Stomach (tissue), 9 donors: ENCODE results near the gene ZDHHC20. TPM values are rescaled to one million over a fixed set of nuclear protein-coding genes. Genes with fewer than 3 reads are reported as not detected.

Experiments
- DNase-seq, 2 donors: peaks; one replicate each; pipeline versions ENCODE4 v3.0.0 to v3.0.0-alpha.2; 2013 to 2019
- H3K27ac ChIP-seq, 5 donors: fragments of 200-600 bp in 4 of 5; sonication (generic) in 4 of 5; one replicate each; pipeline ENCODE4 v1.5.1; 2013 to 2019; ENCODE audit warnings: mild to moderate bottlenecking in 1 of 5, moderate library complexity in 1 of 5
- H3K27me3 ChIP-seq, 3 donors: fragments of 200-600 bp; sonication (generic); one replicate each; pipeline ENCODE4 v1.5.1; 2017 to 2019; ENCODE audit warnings: mixed run types in 1 of 3
- H3K36me3 ChIP-seq, 4 donors: fragments of 200-600 bp; sonication (generic); 1 replicate in 3 of 4; 2 replicates in 1 of 4; pipeline ENCODE4 v1.5.1; 2016 to 2019
- H3K4me1 ChIP-seq, 4 donors: fragments of 200-600 bp; sonication (generic); one replicate each; pipeline ENCODE4 v1.5.1; 2016 to 2019
- H3K4me3 ChIP-seq, 4 donors: fragments of 200-600 bp; sonication (generic) in 3 of 4; one replicate each; pipeline ENCODE4 v1.5.1; 2016 to 2019; ENCODE audit warnings: mild to moderate bottlenecking in 1 of 4
- H3K9me3 ChIP-seq, 4 donors: fragments of 200-600 bp; sonication (generic); one replicate each; pipeline ENCODE4 v1.5.1; 2016 to 2019
- CTCF ChIP-seq, 7 experiments: fragments of 450-650 bp in 4 of 7; fragments of 200-600 bp in 3 of 7; sonication (generic) in 3 of 7; IDR thresholded peaks; one replicate each; pipeline ENCODE4 v1.5.1; 2016 to 2019; ENCODE audit warnings: antibody characterized with exemption in 7 of 7, control low read depth in 2 of 7, mild to moderate bottlenecking in 1 of 7
- EP300 ChIP-seq: sonication (generic); formaldehyde crosslinking; IDR thresholded peaks from one replicate; pipeline ENCODE4 v1.6.1; 2017; ENCODE audit warnings: antibody characterized with exemption
- POLR2A ChIP-seq, 4 donors: fragments of 450-650 bp; IDR thresholded peaks; one replicate each; pipeline ENCODE4 v1.6.1; 2016; ENCODE audit warnings: antibody characterized with exemption in 4 of 4, control low read depth in 2 of 4, mild to moderate bottlenecking in 1 of 4, moderate library complexity in 1 of 4
- POLR2AphosphoS5 ChIP-seq, 3 donors: sonication (generic); formaldehyde crosslinking; IDR thresholded peaks; one replicate each; pipeline ENCODE4 v1.6.1; 2016; ENCODE audit warnings: antibody characterized with exemption in 3 of 3
- WGBS, 5 donors: extraction: QIAGEN DNeasy Blood & Tissue Kit in 3 of 5; methylation state at CpG; one replicate each; pipeline versions ENCODE4 v1.1.5 to v1.1.7; 2013 to 2018; 5-methylcytosine and 5-hydroxymethylcytosine counted together
- intact Hi-C: fragments of 100-400 bp; cut with DNase I; formaldehyde crosslinking; loops from one replicate; pipeline ENCODE4 v1.15.1; 2023; ENCODE audit warnings: low total_unique reads
- polyA plus RNA-seq, 3 donors: library from polyadenylated mRNA; stranded (reverse); fragments of 200-250 nt; gene quantifications; one replicate each; pipeline ENCODE4 v1.2.3, GENCODE V29; 2013
- small RNA-seq, 4 donors: library from RNA; depleted of rRNA; stranded (forward); fragments of <200 nt; gene quantifications; one replicate each; pipeline ENCODE3, GENCODE V24; 2016
- total RNA-seq, 5 donors: library from RNA; depleted of rRNA; stranded (reverse); fragments of >200 nt; gene quantifications; one replicate each; pipeline versions ENCODE4 v1.1.0 to v1.2.3, GENCODE V29; 2014 to 2016
- donor health status: healthy with polysubstance abuse.
- donor health status: Bipolar disorder and iron deficiency.
- donor health status: healthy.

Gene ZDHHC20
- total and polyA plus RNA-seq, 8 donors: 13.9 to 329 (median 37.7) TPM

- 45 to 82% (median 67%) methylated on average over 3 of the region's 3 CpGs for WGBS, 5 donors
- H3K27ac ChIP-seq: no peak overlapping the region
- no peak overlapping the region for H3K4me3 ChIP-seq
- H3K9me3 ChIP-seq: no peaks in the 10 kb centered on the region
- intact Hi-C loops: no loop called here
- no peaks in the 10 kb centered on the region for H3K27me3 ChIP-seq
- no peaks in the 10 kb centered on the region for H3K36me3 ChIP-seq
- DNase-seq: no peak
- no peak for TF ChIP-seq POLR2AphosphoS5 (IDR thresholded peaks at IDR 0.05)
- TF ChIP-seq CTCF (IDR thresholded peaks at IDR 0.05): no peak
- TF ChIP-seq POLR2A (IDR thresholded peaks at IDR 0.05): no peak
- no peak for TF ChIP-seq EP300
- H3K4me1 ChIP-seq: peaks cover 0 to 14% (median 6%) of the 10 kb centered on the region in 4 donors
Measured at GRCh38 chr13:21324803-21325202, 134.3 kb downstream of the ZDHHC20 start.

DNA sequence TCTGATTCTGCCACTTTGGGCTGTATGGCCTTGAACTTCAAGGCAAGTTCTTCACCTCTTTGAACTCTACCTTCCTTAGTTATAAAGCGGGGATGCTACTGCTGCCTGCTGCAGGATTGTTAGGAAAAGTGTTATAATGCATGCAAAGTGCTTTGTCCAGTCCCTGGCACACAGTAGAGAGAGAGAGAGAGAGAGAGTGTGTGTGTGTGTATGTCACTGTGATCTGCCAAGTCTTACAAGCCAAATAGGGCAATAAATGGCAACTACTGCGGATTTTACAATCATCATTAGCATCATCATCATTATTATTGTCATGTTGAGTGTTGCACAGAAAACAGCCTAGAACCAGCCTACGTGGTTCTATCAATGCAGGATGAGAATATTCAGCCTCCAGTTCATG, 136.1 kb downstream of the ZDHHC20 start:
- peaks cover 0 to 14% (median 6%) of the 10 kb centered on the region in 4 donors for H3K4me1 ChIP-seq
- intact Hi-C loops: no loop called here
- no peak overlapping the region for H3K27ac ChIP-seq
- H3K9me3 ChIP-seq: no peaks in the 10 kb centered on the region
- no peaks in the 10 kb centered on the region for H3K36me3 ChIP-seq
- no peak for TF ChIP-seq EP300
- no peak for TF ChIP-seq POLR2AphosphoS5 (IDR thresholded peaks at IDR 0.05)
- no peak for TF ChIP-seq POLR2A (IDR thresholded peaks at IDR 0.05)
- no peak for TF ChIP-seq CTCF (IDR thresholded peaks at IDR 0.05)
- 0 to 89% (median 60%) methylated on average over 2 to 3 of the region's 3 CpGs for WGBS, 5 donors
- no peak for DNase-seq
- H3K27me3 ChIP-seq: no peaks in the 10 kb centered on the region
- H3K4me3 ChIP-seq: no peak overlapping the region

Small RNA genes within 50 kb of the gene (small RNA-seq; reads per million reads assigned to genes)
- gene RNA5SP25: 0 to 0.10 (median 0) reads per million in 4 donors

Other genes with a start within 250 kb of the ZDHHC20 start
- gene MICU2, start 144.9 kb upstream of the ZDHHC20 start, total RNA-seq: 100 to 1,000 TPM in 2 of 5 donors, 10 to 100 TPM in 3; 20.9 to 110 (median 62.1) TPM
- gene MICU2, start 144.9 kb upstream of the ZDHHC20 start, polyA plus RNA-seq: 10 to 100 TPM; 28.3 to 46.4 (median 30.1) TPM
- 1 to 10 TPM in 1 of 5 donors, under 1 TPM in 2, not detected in 2; 0.14 to 2.2 (median 0.29) TPM for gene FGF9, start 211.8 kb upstream of the ZDHHC20 start, total RNA-seq
- gene FGF9, start 211.8 kb upstream of the ZDHHC20 start, polyA plus RNA-seq: under 1 TPM; 0.20 to 0.61 (median 0.25) TPM